CD4-positive, alpha-beta T cell treated with Interleukin-17A for 1 hour (primary cell): ENCODE data around the gene PNN.
"Not testable (repeated sequence)": the region's sequence is repeated elsewhere in the genome, so short reads cannot be mapped to it uniquely, and the experiment has no call there.

Experiments
- DNase-seq: peaks from one replicate; pipeline ENCODE4 v3.0.0-alpha.2; 2020

PNN gene

GRCh38 chr14:39174560-39175444 is at the start of gene PNN:
Gene PNN (plus strand): TSS chr14:39175254. CDS start chr14:39175280, 26 bp downstream.
- peak; percentile 99 for DNase-seq

- not testable (repeated sequence) for DNase-seq
Observed at GRCh38 chr14:39137835-39138234, 37.2 kb upstream of the PNN start.

GRCh38 chr14:39138440-39138839 is 36.6 kb upstream of the PNN start:
- no peak for DNase-seq

GRCh38 chr14:39140170-39140569 is 34.9 kb upstream of the PNN start:
- no peak for DNase-seq

- DNase-seq = not testable (repeated sequence)
Observed at GRCh38 chr14:39141623-39142022, 33.4 kb upstream of the PNN start.

GRCh38 chr14:39143226-39143625 is 31.8 kb upstream of the PNN start:
- DNase-seq = not testable (repeated sequence)

GRCh38 chr14:39145266-39145966 is 29.6 kb upstream of the PNN start:
- DNase-seq = no peak

GRCh38 chr14:39154594-39155189 is 20.4 kb upstream of the PNN start:
- DNase-seq = no peak

- DNase-seq = no peak
Observed at GRCh38 chr14:39157491-39157890, 17.6 kb upstream of the PNN start.

GRCh38 chr14:39158222-39158858 is 16.7 kb upstream of the PNN start:
- no peak for DNase-seq

- DNase-seq = no peak
Observed at GRCh38 chr14:39160494-39160893, 14.6 kb upstream of the PNN start.

- DNase-seq = not testable (repeated sequence)
Observed at GRCh38 chr14:39167797-39168320, 7.2 kb upstream of the PNN start.

GRCh38 chr14:39168591-39168990 is 6.5 kb upstream of the PNN start:
- DNase-seq = no peak

GRCh38 chr14:39169541-39169900 is 5.5 kb upstream of the PNN start:
- DNase-seq = no peak

- DNase-seq = no peak
Observed at GRCh38 chr14:39173198-39173597, 1.9 kb upstream of the PNN start.

GRCh38 chr14:39175445-39176262 is 600 bp downstream of the PNN start:
- no peak for DNase-seq

- DNase-seq = no peak
Observed at GRCh38 chr14:39176263-39177167, 1.5 kb downstream of the PNN start.

- no peak for DNase-seq
Observed at GRCh38 chr14:39177168-39177545, 2.1 kb downstream of the PNN start.

- no peak for DNase-seq
Observed at GRCh38 chr14:39179042-39179441, 4.0 kb downstream of the PNN start.

- no peak for DNase-seq
Observed at GRCh38 chr14:39180553-39180952, 5.5 kb downstream of the PNN start.
